WTC11 (cell line): Measurements from ENCODE around the gene ARF5. TPM values are rescaled to one million over a fixed set of nuclear protein-coding genes. Genes with fewer than 3 reads are reported as not detected.
A peak's percentile ranks its signal among the peaks of the same experiment; 100 is the strongest.
"Not testable (repeated sequence)": the region's sequence is repeated elsewhere in the genome, so short reads cannot be mapped to it uniquely, and the experiment has no call there.

ENCODE experiments used
- ATAC-seq: fragments of 200-7000 bp; cut with Tn5 transposase; 2 replicates; pipeline ENCODE4 v1.10.0; 2021; ENCODE audit warnings: mild to moderate bottlenecking, moderate library complexity
- CTCF ChIA-PET: fragments of 300-600 bp; sonication (Branson Sonifier 250); formaldehyde crosslinking; loops from one replicate; lab custom pipeline; 2021; ENCODE audit warnings: antibody characterized with exemption; lab: Charles Lee
- POLR2A ChIA-PET: fragments of 350-600 bp; sonication (Branson Sonifier 250); formaldehyde crosslinking; loops from one replicate; lab custom pipeline; 2021; ENCODE audit warnings: antibody characterized with exemption; lab: Charles Lee
- DNase-seq: peaks from one replicate; pipeline ENCODE4 v3.0.0; 2021; ENCODE audit warnings: low spot score
- H3K27ac Mint-ChIP-seq: 2 replicates; pipeline ENCODE4 v1.8.0; 2021; ENCODE audit warnings: mixed read lengths
- H3K27me3 Mint-ChIP-seq: 2 replicates; pipeline ENCODE4 v1.8.0; 2021; ENCODE audit warnings: low read depth, mild to moderate bottlenecking, moderate library complexity, mixed read lengths
- H3K36me3 Mint-ChIP-seq: 2 replicates; pipeline ENCODE4 v1.8.0; 2021; ENCODE audit warnings: mixed read lengths
- H3K4me1 Mint-ChIP-seq: 2 replicates; pipeline ENCODE4 v1.8.0; 2022; ENCODE audit warnings: mixed read lengths
- H3K4me3 Mint-ChIP-seq: 2 replicates; pipeline ENCODE4 v1.8.0; 2021; ENCODE audit warnings: mild to moderate bottlenecking, moderate library complexity, mixed read lengths
- H3K9me3 Mint-ChIP-seq: 2 replicates; pipeline ENCODE4 v1.8.0; 2021; ENCODE audit warnings: mixed read lengths
- ATF1 ChIP-seq: sonication (generic); formaldehyde crosslinking; IDR thresholded peaks from 2 replicates; pipeline ENCODE4 v1.8.1; 2023; ENCODE audit warnings: mild to moderate bottlenecking, moderate library complexity, missing genetic modification reagents
- CREM ChIP-seq: sonication (generic); formaldehyde crosslinking; IDR thresholded peaks from 2 replicates; pipeline ENCODE4 v1.8.1; 2022; ENCODE audit warnings: mild to moderate bottlenecking, missing genetic modification reagents, moderate library complexity
- FOXP1 ChIP-seq: sonication (generic); formaldehyde crosslinking; IDR thresholded peaks from 2 replicates; pipeline ENCODE4 v1.8.0; 2022; ENCODE audit warnings: missing genetic modification reagents, mild to moderate bottlenecking, moderate library complexity, borderline replicate concordance
- JUN ChIP-seq: sonication (generic); formaldehyde crosslinking; IDR thresholded peaks from 2 replicates; pipeline ENCODE4 v1.8.0; 2023; ENCODE audit warnings: mild to moderate bottlenecking, missing genetic modification reagents
- NFE2L1 ChIP-seq: sonication (generic); formaldehyde crosslinking; IDR thresholded peaks from 2 replicates; pipeline ENCODE4 v1.8.1; 2023; ENCODE audit warnings: missing genetic modification reagents
- NR3C1 ChIP-seq: sonication (generic); formaldehyde crosslinking; conservative IDR thresholded peaks from 2 replicates; pipeline ENCODE4 v1.8.1; 2023; ENCODE audit warnings: low read depth, mild to moderate bottlenecking, missing genetic modification reagents
- RORB ChIP-seq: fragments of 250-450 bp; sonication (Bioruptor Pico); IDR thresholded peaks from 2 replicates; pipeline ENCODE4 v1.9.0; 2021; ENCODE audit warnings: mild to moderate bottlenecking
- TEAD1 ChIP-seq: sonication (generic); formaldehyde crosslinking; IDR thresholded peaks from 2 replicates; pipeline ENCODE4 v1.8.0; 2022; ENCODE audit warnings: mild to moderate bottlenecking, missing genetic modification reagents
- TP53 ChIP-seq: sonication (generic); formaldehyde crosslinking; IDR thresholded peaks from 2 replicates; pipeline ENCODE4 v1.8.1; 2023; ENCODE audit warnings: mild to moderate bottlenecking, missing genetic modification reagents
- ZBTB21 ChIP-seq: sonication (generic); formaldehyde crosslinking; IDR thresholded peaks from 2 replicates; pipeline ENCODE4 v1.8.1; 2023; ENCODE audit warnings: mild to moderate bottlenecking, missing genetic modification reagents, borderline replicate concordance
- ZNF263 ChIP-seq: sonication (generic); formaldehyde crosslinking; IDR thresholded peaks from 2 replicates; pipeline ENCODE4 v1.8.1; 2022; ENCODE audit warnings: low read depth, mild to moderate bottlenecking, moderate library complexity, missing genetic modification reagents
- ZNF317 ChIP-seq: sonication (generic); formaldehyde crosslinking; IDR thresholded peaks from 2 replicates; pipeline ENCODE4 v1.8.1; 2023; ENCODE audit warnings: low read depth, mild to moderate bottlenecking, moderate library complexity, missing genetic modification reagents, borderline replicate concordance
- ZNF416 ChIP-seq: fragments of 250-450 bp; sonication (Bioruptor Pico); IDR thresholded peaks from 2 replicates; pipeline ENCODE4 v1.9.0; 2021; ENCODE audit warnings: mild to moderate bottlenecking, inconsistent platforms
- ZNF671 ChIP-seq: fragments of 250-450 bp; sonication (Bioruptor Pico); IDR thresholded peaks from 2 replicates; pipeline ENCODE4 v1.8.0; 2021; ENCODE audit warnings: mild to moderate bottlenecking
- total RNA-seq: library from RNA; stranded (reverse); gene quantifications from 3 replicates; pipeline ENCODE4 v1.2.3, GENCODE V29; 2021
- TF ChIP-seq, protein P1 (sequence below): sonication (generic); formaldehyde crosslinking; IDR thresholded peaks from 2 replicates; pipeline ENCODE4 v1.8.0; 2022; ENCODE audit warnings: missing genetic modification reagents
- TF ChIP-seq, protein P2 (sequence below): sonication (generic); formaldehyde crosslinking; IDR thresholded peaks from 2 replicates; pipeline ENCODE4 v1.8.1; 2022; ENCODE audit warnings: missing genetic modification reagents, borderline replicate concordance
- TF ChIP-seq, protein P3 (sequence below): sonication (generic); formaldehyde crosslinking; IDR thresholded peaks from 2 replicates; pipeline ENCODE4 v1.8.1; 2022; ENCODE audit warnings: mild to moderate bottlenecking, moderate library complexity, missing genetic modification reagents
- TF ChIP-seq, protein P4 (sequence below): fragments of 200-600 bp; IDR thresholded peaks from 2 replicates; pipeline ENCODE4 v1.8.0; 2022; ENCODE audit warnings: antibody characterized with exemption

The ARF5 gene
- total RNA-seq, 1 experiment from 2014 or later = 167 TPM

DNA sequence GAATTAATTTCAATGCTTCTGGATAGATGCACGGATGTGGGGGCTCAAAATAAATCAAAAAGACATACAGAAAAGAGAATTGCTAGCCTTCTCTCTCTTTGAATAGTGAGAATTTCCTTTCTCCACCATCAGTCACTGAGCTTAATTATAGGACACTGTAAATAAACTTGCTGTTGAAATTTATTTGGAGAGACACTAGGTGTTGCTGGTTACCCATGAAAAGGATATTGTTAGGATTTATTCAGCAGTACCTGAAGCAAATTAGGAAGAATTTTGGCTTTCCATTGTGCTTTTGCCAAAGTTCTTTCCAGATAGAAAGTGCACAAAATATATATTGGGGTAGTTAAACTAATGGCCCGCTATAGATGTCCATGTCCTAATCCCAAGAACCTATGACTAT lies 30.4 kb upstream of the ARF5 start (continued):
- no peak for TF ChIP-seq NR3C1 (CRISPR knock-in tag)

DNA sequence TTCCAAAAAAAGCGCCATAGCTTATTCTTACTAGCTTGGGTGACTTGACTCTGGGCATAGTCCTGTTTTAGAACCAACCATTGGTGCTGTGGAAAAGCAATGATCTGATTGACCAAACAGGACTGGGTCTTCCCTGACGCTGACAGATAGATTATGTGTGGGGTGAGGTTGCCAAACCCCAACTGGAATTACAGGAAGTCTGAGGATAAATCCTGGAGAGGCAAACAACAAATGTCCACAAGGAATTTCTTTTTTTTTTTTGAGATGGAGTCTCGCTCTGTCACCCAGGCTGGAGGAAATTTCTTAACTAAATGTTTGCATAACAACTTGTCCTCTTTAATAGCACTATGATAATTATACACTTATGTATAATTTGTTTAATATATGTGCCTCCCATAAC lies 22.0 kb upstream of the ARF5 start:
- no peak overlapping the region for H3K27ac Mint-ChIP-seq
- no peaks in the 10 kb centered on the region for H3K4me1 Mint-ChIP-seq
- CTCF ChIA-PET = no interaction called here
- ATAC-seq = no peak
- DNase-seq = no peak
- H3K4me3 Mint-ChIP-seq = no peak overlapping the region
- H3K36me3 Mint-ChIP-seq = no peaks in the 10 kb centered on the region
- TF ChIP-seq, protein P1, sequence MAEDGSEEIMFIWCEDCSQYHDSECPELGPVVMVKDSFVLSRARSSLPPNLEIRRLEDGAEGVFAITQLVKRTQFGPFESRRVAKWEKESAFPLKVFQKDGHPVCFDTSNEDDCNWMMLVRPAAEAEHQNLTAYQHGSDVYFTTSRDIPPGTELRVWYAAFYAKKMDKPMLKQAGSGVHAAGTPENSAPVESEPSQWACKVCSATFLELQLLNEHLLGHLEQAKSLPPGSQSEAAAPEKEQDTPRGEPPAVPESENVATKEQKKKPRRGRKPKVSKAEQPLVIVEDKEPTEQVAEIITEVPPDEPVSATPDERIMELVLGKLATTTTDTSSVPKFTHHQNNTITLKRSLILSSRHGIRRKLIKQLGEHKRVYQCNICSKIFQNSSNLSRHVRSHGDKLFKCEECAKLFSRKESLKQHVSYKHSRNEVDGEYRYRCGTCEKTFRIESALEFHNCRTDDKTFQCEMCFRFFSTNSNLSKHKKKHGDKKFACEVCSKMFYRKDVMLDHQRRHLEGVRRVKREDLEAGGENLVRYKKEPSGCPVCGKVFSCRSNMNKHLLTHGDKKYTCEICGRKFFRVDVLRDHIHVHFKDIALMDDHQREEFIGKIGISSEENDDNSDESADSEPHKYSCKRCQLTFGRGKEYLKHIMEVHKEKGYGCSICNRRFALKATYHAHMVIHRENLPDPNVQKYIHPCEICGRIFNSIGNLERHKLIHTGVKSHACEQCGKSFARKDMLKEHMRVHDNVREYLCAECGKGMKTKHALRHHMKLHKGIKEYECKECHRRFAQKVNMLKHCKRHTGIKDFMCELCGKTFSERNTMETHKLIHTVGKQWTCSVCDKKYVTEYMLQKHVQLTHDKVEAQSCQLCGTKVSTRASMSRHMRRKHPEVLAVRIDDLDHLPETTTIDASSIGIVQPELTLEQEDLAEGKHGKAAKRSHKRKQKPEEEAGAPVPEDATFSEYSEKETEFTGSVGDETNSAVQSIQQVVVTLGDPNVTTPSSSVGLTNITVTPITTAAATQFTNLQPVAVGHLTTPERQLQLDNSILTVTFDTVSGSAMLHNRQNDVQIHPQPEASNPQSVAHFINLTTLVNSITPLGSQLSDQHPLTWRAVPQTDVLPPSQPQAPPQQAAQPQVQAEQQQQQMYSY (CRISPR knock-in tag) = no peak
- TF ChIP-seq CREM (CRISPR knock-in tag) (no peak), ZNF317 (CRISPR knock-in tag) (no peak)
- TF ChIP-seq, all 79 proteins: peak for 0
- Mint-ChIP-seq H3K27me3 (peaks cover 46% of the 10 kb centered on the region), H3K9me3 (peaks cover 26% of the 10 kb centered on the region)
- POLR2A ChIA-PET = no interaction called here

DNA sequence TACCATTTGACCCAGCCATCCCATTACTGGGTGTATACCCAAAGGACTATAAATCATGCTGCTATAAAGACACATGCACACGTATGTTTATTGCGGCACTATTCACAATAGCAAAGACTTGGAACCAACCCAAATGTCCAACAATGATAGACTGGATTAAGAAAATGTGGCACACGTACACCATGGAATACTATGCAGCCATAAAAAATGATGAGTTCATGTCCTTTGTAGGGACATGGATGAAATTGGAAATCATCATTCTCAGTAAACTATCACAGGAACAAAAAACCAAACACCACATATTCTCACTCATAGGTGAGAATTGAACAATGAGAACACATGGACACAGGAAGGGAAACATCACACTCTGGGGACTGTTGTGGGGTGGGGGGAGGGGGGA lies 20.2 kb upstream of the ARF5 start:
- ATAC-seq, H3K27ac Mint-ChIP-seq, POLR2A ChIA-PET, H3K4me3 Mint-ChIP-seq, CTCF ChIA-PET, H3K4me1 Mint-ChIP-seq, DNase-seq, H3K36me3 Mint-ChIP-seq: not testable (repeated sequence)
- peaks cover 33% of the 10 kb centered on the region for H3K27me3 Mint-ChIP-seq
- H3K9me3 Mint-ChIP-seq = peaks cover 19% of the 10 kb centered on the region

DNA sequence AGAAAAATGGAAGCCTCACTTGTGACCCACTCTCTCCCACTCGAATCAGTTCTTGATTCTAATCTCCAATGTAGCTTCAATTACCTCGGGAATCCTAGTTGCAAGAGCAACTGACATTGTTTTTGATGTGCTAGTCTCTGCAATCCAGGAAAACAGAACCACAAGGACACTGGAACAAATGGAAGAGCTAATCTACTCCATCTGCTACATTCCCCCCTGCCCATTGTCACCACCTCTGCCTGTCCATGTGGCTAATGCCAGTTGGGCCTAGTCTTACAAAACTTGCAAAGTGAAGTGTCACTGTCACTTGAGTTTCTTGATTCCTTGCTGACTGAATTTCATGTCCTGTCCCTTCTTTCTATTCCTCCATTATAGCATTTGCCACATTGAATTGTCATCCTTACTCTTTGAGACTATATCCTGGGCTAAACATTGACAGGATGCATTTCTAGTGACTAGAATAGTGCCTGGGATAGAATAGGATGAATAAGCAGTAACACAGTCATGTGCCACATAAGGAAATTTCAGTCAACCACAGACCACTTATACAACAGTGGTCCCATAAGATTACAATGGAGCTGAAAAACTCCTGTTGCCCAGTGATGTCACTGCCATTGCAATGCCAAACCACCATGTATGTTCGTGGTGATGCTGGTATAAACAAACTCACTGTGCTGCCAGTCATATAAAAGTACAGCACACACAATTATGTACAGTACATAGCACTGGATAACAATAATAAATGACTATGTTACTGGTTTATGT lies 16.3 kb upstream of the ARF5 start:
- no peak overlapping the region for H3K4me3 Mint-ChIP-seq
- no peak for TF ChIP-seq JUN (CRISPR knock-in tag)
- DNase-seq = no peak
- no peak for ATAC-seq
- H3K27ac Mint-ChIP-seq = no peak overlapping the region
- H3K36me3 Mint-ChIP-seq = no peaks in the 10 kb centered on the region
- no peaks in the 10 kb centered on the region for H3K4me1 Mint-ChIP-seq
- H3K27me3 Mint-ChIP-seq = peaks cover 8% of the 10 kb centered on the region
- POLR2A ChIA-PET = no interaction called here
- peaks cover 7% of the 10 kb centered on the region for H3K9me3 Mint-ChIP-seq
- CTCF ChIA-PET = interaction anchor here (0.7 kb wide), 1 partner anchor 67 kb away, joined by 3 read pairs; no protein-coding TSS in a partner anchor

DNA sequence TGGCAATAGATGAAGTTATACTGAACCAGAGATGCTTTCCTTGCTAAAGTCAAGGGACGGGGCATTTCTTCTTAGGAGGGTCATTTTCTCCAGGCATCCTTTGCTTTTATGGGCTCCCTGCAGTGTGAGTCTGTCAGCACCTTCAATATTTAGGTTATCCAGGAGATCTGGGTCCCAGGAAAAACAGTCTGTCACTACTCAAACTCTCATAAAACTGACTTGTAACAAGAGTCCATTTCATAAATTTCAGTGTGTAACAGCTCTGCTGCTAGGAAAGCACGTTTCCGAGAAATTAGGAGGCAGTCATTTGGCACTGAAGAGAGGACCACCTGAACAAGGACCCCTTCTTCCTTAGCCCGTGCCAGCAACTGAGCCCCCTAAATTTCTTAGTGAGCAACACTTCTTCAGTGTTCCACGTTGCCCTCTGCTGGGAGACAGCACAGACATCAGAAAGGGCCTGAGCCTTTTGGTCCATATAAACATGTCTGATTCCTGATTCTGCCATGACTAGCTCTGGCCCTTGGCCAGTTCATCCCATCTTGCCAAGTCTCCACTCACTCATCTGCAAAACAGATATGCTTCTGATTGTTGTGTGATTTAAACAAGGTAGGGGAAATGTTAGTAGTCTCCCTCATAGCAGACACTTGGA lies 10.1 kb upstream of the ARF5 start:
- no peak overlapping the region for H3K4me3 Mint-ChIP-seq
- H3K36me3 Mint-ChIP-seq = peaks cover 16% of the 10 kb centered on the region
- ChIA-PET CTCF (interaction anchor here (0.6 to 1.6 kb wide), 5 partner anchors 42 to 164 kb away, joined by 3 to 8 read pairs (median 3); no protein-coding TSS in a partner anchor), POLR2A (no interaction called here)
- H3K27ac Mint-ChIP-seq = no peak overlapping the region
- peak; percentile 76 for ATAC-seq
- DNase-seq = no peak
- H3K9me3 Mint-ChIP-seq = no peaks in the 10 kb centered on the region
- no peaks in the 10 kb centered on the region for H3K27me3 Mint-ChIP-seq
- no peak for TF ChIP-seq ZNF416
- TF ChIP-seq NFE2L1 (CRISPR knock-in tag) = no peak
- TF ChIP-seq, protein P2, sequence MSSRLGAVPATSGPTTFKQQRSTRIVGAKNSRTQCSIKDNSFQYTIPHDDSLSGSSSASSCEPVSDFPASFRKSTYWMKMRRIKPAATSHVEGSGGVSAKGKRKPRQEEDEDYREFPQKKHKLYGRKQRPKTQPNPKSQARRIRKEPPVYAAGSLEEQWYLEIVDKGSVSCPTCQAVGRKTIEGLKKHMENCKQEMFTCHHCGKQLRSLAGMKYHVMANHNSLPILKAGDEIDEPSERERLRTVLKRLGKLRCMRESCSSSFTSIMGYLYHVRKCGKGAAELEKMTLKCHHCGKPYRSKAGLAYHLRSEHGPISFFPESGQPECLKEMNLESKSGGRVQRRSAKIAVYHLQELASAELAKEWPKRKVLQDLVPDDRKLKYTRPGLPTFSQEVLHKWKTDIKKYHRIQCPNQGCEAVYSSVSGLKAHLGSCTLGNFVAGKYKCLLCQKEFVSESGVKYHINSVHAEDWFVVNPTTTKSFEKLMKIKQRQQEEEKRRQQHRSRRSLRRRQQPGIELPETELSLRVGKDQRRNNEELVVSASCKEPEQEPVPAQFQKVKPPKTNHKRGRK = no peak
- TF ChIP-seq ZNF671 (CRISPR knock-in tag) = no peak
- TF ChIP-seq ATF1 (CRISPR knock-in tag) = no peak
- TF ChIP-seq TP53 (CRISPR knock-in tag) = no peak
- no peak for TF ChIP-seq RORB (CRISPR knock-in tag)
- TF ChIP-seq, protein P3, sequence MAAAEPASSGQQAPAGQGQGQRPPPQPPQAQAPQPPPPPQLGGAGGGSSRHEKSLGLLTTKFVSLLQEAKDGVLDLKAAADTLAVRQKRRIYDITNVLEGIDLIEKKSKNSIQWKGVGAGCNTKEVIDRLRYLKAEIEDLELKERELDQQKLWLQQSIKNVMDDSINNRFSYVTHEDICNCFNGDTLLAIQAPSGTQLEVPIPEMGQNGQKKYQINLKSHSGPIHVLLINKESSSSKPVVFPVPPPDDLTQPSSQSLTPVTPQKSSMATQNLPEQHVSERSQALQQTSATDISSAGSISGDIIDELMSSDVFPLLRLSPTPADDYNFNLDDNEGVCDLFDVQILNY = no peak
- no peak for TF ChIP-seq NR3C1 (CRISPR knock-in tag)
- TF ChIP-seq, protein P4, sequence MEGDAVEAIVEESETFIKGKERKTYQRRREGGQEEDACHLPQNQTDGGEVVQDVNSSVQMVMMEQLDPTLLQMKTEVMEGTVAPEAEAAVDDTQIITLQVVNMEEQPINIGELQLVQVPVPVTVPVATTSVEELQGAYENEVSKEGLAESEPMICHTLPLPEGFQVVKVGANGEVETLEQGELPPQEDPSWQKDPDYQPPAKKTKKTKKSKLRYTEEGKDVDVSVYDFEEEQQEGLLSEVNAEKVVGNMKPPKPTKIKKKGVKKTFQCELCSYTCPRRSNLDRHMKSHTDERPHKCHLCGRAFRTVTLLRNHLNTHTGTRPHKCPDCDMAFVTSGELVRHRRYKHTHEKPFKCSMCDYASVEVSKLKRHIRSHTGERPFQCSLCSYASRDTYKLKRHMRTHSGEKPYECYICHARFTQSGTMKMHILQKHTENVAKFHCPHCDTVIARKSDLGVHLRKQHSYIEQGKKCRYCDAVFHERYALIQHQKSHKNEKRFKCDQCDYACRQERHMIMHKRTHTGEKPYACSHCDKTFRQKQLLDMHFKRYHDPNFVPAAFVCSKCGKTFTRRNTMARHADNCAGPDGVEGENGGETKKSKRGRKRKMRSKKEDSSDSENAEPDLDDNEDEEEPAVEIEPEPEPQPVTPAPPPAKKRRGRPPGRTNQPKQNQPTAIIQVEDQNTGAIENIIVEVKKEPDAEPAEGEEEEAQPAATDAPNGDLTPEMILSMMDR = no peak
- no peak for TF ChIP-seq FOXP1 (CRISPR knock-in tag)
- TF ChIP-seq TEAD1 = no peak
- no peak for TF ChIP-seq ZNF263
- no peak for TF ChIP-seq ZNF317 (CRISPR knock-in tag)
- no peak for TF ChIP-seq ZBTB21 (CRISPR knock-in tag)
- H3K4me1 Mint-ChIP-seq = no peaks in the 10 kb centered on the region
